GM18502 (cell line): ENCODE data around the gene PECR.
"Not testable (repeated sequence)": the region's sequence is repeated elsewhere in the genome, so short reads cannot be mapped to it uniquely, and the experiment has no call there.

Experiments
- ATAC-seq: cut with Tn5 transposase; IDR thresholded peaks from one replicate; pipeline ENCODE4 v1.9.1; 2021; ENCODE audit warnings: mild to moderate bottlenecking; ENCODE audit not compliant: unreplicated experiment, poor library complexity

PECR gene

GRCh38 chr2:216006164-216006663 is 75.4 kb downstream of the PECR start:
- peak; percentile 42 for ATAC-seq

- ATAC-seq: peak; percentile 37
These were observed 76.8 kb downstream of the PECR start for GRCh38 chr2:216004697-216005283.

GRCh38 chr2:216003876-216004696 is 77.5 kb downstream of the PECR start:
- ATAC-seq: no peak

GRCh38 chr2:216002693-216003092 is 78.9 kb downstream of the PECR start:
- ATAC-seq: no peak

- no peak for ATAC-seq
These were observed 79.4 kb downstream of the PECR start for GRCh38 chr2:216002101-216002678.

GRCh38 chr2:216001216-216002100 is 80.2 kb downstream of the PECR start:
- ATAC-seq: no peak

GRCh38 chr2:215998636-215999035 is 83.0 kb downstream of the PECR start:
- no peak for ATAC-seq

- ATAC-seq: no peak
These were observed 84.4 kb downstream of the PECR start for GRCh38 chr2:215997219-215997618.

GRCh38 chr2:215994911-215995310 is 86.7 kb downstream of the PECR start:
- no peak for ATAC-seq

- not testable (repeated sequence) for ATAC-seq
These were observed 92.9 kb downstream of the PECR start for GRCh38 chr2:215988556-215989207.
